GM21717 (cell line): ENCODE results near the gene SFT2D1.
"Not testable (repeated sequence)": the region's sequence is repeated elsewhere in the genome, so short reads cannot be mapped to it uniquely, and the experiment has no call there.

ENCODE experiments used
- ATAC-seq: cut with Tn5 transposase; IDR thresholded peaks from one replicate; pipeline ENCODE4 v1.9.1; 2021; ENCODE audit warnings: mild to moderate bottlenecking, moderate library complexity; ENCODE audit not compliant: unreplicated experiment

SFT2D1 gene

GRCh38 chr6:166342349-166343149 lies at the start of gene SFT2D1:
Gene SFT2D1, minus strand, starts transcription at chr6:166342545. Its CDS starts 64 bp downstream, at chr6:166342481.
- peak; percentile 94 for ATAC-seq

GRCh38 chr6:166389119-166389518 lies 46.8 kb upstream of the SFT2D1 start:
- no peak for ATAC-seq

- ATAC-seq = no peak
Measured at GRCh38 chr6:166388290-166389004, 46.1 kb upstream of the SFT2D1 start.

GRCh38 chr6:166387642-166388289 lies 45.4 kb upstream of the SFT2D1 start:
- no peak for ATAC-seq

- ATAC-seq = not testable (repeated sequence)
Measured at GRCh38 chr6:166387098-166387497, 44.8 kb upstream of the SFT2D1 start.

GRCh38 chr6:166386111-166386510 lies 43.8 kb upstream of the SFT2D1 start:
- ATAC-seq = no peak

- ATAC-seq = peak; percentile 3
Measured at GRCh38 chr6:166383802-166384363, 41.5 kb upstream of the SFT2D1 start.

GRCh38 chr6:166382933-166383801 lies 40.8 kb upstream of the SFT2D1 start, which contains the start of gene MPC1:
Gene MPC1, minus strand, starts transcription at chr6:166382940. Its CDS starts 64 bp downstream, at chr6:166382876.
- ATAC-seq = peak; percentile 91

GRCh38 chr6:166382500-166382932 lies 40.2 kb upstream of the SFT2D1 start:
- ATAC-seq = peak; percentile 4

GRCh38 chr6:166381733-166382499 lies 39.6 kb upstream of the SFT2D1 start:
- peak; percentile 51 for ATAC-seq

GRCh38 chr6:166381381-166381732 lies 39.0 kb upstream of the SFT2D1 start:
- no peak for ATAC-seq

GRCh38 chr6:166379800-166380199 lies 37.5 kb upstream of the SFT2D1 start:
- ATAC-seq = no peak

- no peak for ATAC-seq
Measured at GRCh38 chr6:166379103-166379586, 36.8 kb upstream of the SFT2D1 start.

- no peak for ATAC-seq
Measured at GRCh38 chr6:166377721-166378120, 35.4 kb upstream of the SFT2D1 start.

- ATAC-seq = no peak
Measured at GRCh38 chr6:166375013-166375412, 32.7 kb upstream of the SFT2D1 start.

- ATAC-seq = no peak
Measured at GRCh38 chr6:166370489-166370888, 28.1 kb upstream of the SFT2D1 start.

- ATAC-seq = no peak
Measured at GRCh38 chr6:166369782-166370181, 27.4 kb upstream of the SFT2D1 start.

GRCh38 chr6:166366921-166367320 lies 24.6 kb upstream of the SFT2D1 start:
- ATAC-seq = no peak

- no peak for ATAC-seq
Measured at GRCh38 chr6:166365806-166366205, 23.5 kb upstream of the SFT2D1 start.
